ENCODE measurements around the gene C1QTNF12.

The C1QTNF12 gene

DNA sequence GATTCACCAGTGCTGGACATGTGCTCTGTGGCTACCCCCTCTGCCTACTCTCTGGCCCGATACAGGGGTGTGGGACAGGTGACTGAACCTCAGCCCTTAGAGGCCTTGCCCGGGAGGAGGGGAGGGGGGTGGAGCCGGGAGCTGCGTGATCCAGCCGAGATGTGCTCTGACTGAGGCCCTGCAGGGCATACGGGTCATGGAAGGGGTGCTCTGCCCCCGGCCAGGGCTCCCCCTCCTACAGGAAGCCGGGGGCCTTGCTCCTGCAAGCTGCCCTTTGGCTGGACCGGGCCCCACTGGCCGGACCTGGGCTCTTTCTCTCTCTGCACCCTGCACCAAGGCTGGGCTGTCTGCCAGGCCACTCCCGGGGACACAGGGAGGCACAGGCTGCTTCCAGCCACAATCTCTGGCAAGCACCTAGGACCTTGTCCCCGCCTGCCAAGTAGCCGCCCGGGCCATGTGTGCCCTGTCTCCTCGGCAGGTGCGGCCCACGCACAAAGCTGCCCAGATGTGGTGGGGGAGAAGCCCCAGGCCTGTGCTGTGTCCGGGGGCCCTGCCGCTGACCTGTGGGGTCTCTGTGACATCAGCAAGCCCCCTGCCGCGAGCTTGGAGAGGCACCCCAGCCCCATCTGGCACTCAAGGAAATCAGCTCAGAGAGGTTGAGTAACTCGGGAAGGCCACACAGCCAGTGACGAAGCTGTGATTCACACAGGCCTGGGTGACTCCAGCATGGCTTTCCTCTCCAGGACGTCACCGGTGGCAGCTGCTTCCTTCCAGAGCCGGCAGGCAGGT lies 35.2 kb upstream of the C1QTNF12 start:
- no peak for DNase-seq (ENCODE audit: low spot score)

DNA sequence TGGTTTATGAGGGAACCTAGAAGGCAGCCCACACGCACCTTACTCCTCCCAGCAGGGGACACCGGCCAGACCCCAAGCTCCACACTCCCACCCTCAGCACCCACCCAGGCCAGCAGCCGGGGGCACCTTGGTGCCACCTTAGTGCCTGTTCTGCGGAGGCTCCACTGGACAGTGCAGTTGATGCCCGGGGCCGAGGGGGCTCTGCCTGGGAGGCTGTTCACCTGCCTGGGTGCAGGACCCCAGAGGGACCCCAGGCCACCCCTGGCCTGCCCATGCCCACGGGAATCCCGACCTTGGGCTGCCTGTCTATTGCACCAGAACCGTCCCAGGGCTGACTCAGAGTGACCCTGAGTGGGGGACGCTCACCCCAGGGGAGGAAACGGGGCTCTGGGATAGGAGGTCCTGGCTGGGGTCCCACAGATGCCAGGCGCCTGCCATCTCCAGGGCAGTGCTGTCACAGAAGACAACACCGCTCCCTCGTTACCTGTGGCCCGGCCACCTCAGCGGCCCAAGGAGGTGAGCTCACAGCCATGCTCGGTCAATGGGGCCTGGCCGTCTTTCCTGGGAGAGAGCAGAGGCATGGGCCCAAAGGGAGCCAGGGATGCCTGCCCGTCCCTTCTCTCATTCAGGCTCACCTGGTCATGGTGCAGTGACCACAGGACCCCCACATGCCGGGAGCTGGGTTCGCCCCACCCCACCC lies 34.4 kb upstream of the C1QTNF12 start:
- no peak for DNase-seq (ENCODE audit: low spot score)

DNA sequence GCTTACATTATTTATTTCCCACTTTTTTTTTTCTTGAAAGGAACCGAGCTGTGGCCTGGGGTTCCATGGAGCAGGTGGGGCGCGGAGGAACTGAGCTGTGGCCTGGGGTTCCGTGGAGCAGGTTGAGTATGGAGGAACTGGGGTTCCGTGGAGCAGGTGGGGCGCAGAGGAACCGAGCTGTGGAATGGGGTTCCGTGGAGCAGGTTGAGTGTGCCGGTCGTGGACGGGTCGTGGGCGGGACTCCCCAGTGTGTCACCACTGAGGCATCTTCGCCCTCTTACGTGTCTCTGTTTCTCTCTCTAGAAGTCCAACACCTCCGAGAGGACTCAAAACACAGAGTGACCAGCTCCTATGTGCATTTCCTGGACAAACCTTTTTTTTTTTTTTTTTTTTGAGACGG lies 32.5 kb upstream of the C1QTNF12 start:
- DNase-seq (ENCODE audit: low spot score): no peak

DNA sequence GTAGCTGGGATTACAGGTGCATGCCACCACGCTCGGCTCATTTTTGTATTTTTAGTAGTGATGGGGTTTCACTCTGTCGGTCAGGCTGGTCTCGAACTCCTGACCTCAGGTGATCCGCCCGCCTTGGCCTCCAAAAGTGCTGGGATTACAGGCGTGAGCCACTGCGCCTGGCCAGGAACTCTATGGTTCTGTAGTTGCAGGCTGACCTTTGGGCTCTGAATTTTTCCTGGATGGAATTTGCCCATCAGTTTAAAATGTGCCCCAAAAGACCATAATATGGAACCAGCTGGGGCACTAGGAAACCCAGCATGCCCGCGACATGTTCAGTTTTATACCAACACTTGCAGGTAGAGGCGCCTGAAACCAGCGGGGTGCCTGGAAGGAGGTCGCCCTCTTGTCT lies 32.1 kb upstream of the C1QTNF12 start:
- no peak for DNase-seq (ENCODE audit: low spot score)

DNA sequence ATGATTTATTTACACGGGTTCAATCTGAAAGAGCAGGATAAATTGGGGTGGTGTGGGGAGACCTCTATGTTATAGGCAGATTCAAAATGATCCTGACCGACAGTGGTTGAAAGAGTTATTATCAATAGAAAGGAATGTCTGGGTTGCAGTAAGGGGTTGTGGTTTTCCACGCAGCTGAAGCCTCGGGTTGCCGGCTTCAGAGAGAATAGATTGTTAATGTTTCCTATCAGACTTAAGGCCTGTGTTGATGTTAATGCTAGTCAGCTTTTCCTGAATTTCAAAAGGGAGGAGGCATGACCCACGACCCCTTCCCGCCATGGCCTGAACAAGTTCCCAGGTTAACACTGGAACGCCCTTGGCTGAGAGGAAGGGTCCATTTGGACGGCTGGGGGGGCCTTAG lies 29.3 kb upstream of the C1QTNF12 start:
- DNase-seq (ENCODE audit: low spot score): no peak

DNA sequence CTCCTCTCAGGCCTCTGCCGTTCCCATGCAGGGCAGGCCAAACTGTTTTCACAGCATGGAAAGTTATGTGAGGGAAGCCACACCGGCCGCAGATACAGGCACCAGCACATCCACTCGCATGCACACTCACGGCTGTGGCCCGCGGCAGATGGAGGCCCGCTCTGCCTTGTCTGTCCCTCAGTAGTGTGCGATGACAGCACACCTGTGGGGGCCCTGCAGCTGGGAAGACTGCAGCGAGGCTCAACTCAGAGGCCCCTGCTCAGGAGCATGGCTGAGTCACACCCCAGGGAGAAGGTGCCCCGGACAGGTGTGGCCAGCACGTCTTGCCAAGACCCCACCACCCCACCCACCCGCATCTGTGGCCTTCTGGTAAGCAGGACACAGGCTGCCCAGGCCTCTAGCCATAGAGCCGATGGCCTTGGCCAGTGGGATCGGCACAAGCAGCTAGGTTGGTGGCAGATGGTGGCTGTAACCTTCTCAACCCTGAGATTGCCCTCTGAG lies 28.5 kb upstream of the C1QTNF12 start:
- no peak for DNase-seq (ENCODE audit: low spot score)

DNA sequence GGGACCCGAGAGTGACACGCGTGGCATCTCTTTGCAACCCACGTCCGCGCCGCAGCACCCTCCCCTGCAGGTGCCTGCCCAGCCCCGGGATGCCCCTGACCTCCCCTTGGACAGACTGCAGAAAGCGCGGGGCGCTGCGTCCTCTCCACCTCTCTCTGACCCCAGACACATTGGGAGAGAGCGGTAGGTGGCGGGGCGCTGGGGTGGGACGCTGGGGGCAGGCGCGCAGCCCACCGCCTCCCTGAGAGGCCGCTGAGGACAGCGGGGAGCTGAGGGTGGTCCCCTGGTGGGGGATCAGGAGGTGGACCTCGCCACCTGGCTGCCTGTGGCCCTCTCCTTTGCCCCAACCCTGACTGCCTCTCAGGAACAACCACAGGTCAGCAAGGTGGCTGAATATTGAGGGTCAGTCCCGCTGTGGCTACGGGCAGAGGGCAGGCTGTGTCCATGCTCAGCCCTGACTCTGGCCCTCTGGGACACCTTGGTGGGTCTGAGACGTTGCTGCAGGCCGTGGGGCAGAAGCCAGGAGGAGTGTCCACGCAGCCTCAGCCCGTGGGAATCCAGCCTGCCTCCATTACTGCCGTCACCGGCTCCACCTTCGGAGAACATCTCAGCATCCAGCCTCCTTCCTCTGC lies 27.9 kb upstream of the C1QTNF12 start:
- no peak for DNase-seq (ENCODE audit: low spot score)

DNA sequence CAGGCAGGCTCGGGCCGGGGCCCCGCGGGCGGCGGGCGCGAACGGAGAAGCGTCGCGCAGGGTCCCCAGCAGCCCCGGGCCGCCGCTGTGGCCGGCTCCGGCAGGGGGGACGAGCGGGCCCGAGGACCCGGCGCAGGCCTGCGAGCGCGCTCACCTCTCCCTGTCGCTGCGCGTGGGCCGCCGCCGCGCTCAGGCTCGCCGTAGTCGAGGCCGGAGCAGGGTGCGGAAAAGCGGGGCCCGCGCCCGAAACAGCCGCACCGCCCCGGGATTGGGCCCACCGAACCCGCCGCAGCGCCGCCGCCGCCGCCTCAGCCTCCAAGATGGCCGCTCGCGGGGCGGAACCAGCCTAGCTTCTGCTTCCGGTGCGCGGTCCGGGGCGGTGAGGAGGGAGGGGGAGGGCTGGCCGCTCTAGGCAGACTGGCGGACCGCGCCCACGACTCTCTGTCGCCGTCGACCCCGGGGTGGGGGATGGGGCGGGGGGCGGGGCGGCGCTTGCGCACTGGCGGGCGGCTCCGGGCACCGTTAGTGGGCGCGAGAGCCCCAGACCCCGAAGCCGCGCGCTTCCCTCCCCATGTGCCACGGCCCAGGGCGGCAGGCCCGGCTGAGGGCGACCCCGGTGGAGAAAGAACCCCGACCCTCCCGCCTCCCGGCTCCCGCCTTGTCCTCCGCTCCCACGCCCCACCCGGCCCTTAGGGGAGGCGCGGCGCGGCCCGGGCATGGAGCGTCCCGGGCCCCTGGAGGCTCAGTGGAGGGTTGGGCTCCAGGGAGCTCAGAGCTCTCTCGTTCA lies 27.2 kb upstream of the C1QTNF12 start, which contains the start of gene UBE2J2:
TSS of gene UBE2J2 (minus strand) at position 343 of the 787 bp plus-strand sequence. CDS start 5,862 bp downstream, outside the sequence.
- peak; percentile 97 for DNase-seq (ENCODE audit: low spot score)

DNA sequence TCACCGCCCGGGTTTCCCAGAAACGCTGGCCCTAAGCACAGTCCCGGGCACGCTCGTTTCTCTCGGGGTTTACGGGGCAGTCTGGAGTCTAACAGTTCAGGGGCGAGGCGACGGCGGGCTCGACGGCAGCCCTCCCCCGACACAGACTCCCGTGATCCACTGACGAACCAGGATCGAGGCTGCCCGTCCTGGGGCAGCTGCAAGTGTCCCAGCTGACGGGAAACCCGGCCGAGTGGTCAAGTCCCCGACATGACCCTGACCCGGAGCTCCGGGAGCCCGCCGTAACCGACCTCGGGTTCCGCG lies 26.6 kb upstream of the C1QTNF12 start:
- DNase-seq (ENCODE audit: low spot score): no peak

DNA sequence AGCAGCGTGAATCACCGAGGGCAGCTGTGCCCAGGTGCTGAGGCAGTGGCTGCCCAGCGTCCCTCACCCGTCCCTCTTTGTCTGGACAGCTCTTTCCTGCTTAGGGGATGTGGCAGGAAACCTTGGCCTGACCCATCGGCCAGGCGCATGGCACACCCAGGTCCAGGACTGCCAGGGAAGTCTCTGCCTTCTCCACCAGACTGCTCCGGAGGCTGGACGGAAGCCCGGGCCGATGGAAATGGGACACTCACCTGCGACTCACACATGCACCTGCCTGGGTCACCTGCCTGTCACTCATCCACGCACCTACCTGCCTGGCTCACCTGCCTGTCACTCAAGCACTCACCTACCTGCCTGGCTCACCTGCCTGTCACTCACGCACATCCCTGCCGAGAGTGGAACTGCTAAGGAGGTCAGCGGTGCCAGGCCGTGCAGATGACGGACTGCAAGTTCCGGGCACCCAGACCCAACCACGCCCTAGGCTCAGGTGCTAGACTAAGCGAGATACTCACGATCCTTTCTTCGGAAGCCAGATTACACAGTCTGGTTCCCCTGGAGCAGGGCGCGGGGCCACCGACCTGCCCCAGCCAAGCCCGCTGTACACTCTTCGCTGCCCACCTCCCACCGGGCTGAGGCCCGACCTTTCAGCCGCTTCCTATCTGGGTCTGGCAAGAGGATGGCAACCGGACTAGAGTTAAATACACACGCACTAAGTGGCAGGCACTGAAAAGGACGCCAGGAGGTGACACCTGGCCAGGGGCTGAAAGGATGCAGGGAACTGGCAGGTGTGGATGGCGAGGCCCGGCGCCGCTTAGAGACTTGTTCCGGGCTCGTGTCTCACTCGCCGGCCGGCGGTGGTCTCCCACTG lies 26.1 kb upstream of the C1QTNF12 start:
- no peak for DNase-seq (ENCODE audit: low spot score)

DNA sequence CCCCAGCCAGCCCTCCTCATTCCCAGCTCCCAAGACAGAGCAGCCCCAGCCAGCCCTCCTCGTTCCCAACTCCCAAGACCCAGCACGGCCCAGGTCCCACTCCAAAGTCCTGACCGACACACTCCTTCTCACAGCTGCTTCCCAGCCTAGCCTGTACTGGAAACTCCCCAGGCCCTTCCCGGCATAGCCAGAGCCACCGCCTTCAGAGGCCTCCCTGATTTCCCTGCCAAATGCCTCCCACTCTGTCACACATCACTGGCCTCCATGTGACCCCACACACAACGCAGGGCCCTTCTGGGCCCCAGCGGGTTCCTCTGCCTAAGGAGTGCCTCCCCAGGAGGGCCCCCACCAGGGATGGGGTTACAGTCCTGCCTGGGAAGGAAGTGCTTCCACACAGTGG lies 24.3 kb upstream of the C1QTNF12 start:
- no peak for DNase-seq (ENCODE audit: low spot score)

DNA sequence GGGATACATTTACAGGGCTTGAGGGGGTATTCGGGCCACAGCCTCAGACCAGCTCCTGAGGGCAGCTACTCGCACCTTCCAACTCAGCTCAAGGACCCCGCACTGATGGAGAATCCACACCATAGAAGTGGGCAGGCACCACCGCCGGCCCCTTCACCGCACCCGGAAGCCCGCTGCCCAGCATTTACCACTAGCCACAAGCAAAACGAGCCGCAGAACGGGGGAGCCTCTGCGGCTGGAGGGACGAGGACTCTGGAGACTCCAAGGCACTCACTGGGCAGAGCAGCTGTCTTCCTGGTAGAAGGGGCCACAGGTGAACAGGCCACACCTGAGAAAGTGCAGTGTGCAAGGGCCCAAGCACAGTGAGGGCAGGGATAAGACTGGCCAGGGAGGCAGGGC lies 21.8 kb upstream of the C1QTNF12 start:
- DNase-seq (ENCODE audit: low spot score): no peak

DNA sequence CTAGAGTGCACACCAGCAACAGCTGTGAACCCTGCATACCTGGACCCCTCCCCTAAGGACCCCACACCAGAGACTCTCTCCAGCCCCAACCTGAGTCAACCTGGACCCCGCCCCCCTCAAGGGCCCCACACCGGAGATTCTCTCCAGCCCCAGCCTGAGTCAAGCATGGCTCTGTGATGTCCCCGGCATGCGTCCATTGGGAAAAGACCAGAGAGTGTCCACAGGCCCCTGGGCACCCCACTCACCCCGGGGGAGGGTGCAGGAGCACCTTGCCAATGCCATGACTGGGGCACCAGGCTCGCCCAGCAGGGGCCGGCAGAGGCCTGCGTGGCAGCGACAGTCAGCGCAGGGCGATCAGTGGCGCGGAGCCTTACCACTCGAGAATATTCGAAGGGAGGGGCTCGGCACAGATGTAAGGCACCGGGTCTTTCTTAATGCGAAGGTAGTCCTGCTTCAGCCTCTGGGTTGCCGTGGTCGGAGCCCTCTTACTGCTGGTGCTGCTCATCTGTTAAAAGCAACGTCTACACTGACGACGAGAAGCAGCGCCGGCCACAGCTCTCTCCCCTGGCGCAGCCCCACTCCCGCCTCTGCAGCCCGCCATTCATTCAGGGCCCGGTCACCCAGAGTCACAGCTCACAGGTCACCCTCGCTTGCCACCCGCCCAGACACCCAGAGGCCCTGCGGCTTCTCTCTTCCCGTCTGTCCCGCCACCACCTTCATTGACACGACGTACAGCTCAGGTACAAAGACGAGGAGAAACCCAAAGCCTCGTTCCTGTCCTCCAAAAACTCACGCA lies 21.2 kb upstream of the C1QTNF12 start:
- no peak for DNase-seq (ENCODE audit: low spot score)

DNA sequence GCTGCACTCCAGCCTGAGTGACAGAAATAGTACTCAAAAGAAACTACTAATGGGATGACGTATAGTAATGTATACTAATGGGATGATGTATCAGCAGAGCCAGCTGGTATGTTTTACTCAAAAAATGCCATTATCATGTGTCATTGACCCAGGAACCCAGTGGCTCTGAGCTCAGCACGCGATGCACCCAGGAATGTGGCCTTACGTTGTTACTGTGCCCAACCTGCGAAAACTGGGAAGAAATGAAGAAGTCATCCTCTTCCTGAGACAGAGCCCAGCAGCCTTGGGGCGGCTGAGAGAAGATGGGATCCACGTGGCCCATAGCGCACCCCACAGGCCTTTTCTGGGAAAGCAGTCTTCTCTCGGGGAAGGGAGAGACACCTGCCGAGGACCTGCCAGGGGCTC lies 18.3 kb upstream of the C1QTNF12 start:
- DNase-seq (ENCODE audit: low spot score): no peak

DNA sequence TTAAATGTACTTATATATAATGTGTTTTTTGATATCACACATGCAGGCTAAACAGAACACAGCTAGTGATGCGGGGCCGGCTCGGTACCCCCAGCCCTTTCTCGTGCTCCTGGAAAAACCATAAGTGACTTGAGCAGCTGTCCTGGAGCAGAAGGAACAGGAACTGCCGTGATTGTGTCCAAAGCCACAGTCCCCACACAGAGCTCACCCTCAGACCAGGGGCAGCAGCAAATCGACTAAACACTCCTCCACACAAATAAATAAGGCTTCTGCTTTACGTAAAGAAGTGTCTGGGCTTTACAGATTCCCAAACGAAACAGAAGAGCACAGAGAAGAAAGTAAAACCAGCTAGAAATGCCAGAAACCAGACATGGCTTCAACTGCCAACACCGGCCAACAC lies 17.5 kb upstream of the C1QTNF12 start:
- DNase-seq (ENCODE audit: low spot score): no peak

DNA sequence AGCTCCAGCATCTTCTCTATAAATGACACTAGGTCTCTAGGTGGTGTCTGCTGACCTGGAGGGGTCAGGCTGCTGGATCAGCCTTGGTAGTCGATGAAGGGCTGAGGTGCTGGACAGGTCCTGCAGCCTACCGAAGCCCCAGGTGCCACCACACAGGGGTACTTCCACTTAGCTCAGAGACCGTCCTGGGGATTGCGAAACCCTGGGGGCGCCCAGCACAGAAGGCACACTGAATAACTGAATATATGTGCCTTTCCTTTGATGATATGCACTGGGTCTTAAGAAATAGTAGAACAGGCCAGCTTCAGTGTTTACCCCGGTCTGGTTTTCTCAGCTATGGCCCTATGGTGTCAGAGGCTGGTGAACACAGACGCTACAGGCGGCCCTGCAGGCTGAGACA lies 16.2 kb upstream of the C1QTNF12 start:
- no peak for DNase-seq (ENCODE audit: low spot score)

DNA sequence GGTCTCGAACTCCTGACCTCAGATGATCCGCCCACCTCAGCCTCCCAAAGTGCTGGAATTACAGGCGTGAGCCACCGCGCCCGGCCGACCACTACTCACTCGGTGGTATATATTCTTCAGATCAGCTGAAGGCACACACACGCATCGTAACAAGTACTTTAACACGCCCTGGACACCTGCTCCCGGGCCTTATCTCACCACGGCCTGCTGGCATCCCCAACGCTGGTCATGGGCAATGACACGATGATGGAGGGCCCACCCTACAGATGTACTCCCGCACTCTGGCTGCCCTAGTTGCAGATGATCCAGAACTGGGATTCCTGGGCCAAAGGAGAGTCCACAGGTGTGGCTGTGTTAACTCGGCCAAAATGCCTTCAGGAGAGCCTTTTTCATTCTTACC lies 15.5 kb upstream of the C1QTNF12 start:
- no peak for DNase-seq (ENCODE audit: low spot score)

DNA sequence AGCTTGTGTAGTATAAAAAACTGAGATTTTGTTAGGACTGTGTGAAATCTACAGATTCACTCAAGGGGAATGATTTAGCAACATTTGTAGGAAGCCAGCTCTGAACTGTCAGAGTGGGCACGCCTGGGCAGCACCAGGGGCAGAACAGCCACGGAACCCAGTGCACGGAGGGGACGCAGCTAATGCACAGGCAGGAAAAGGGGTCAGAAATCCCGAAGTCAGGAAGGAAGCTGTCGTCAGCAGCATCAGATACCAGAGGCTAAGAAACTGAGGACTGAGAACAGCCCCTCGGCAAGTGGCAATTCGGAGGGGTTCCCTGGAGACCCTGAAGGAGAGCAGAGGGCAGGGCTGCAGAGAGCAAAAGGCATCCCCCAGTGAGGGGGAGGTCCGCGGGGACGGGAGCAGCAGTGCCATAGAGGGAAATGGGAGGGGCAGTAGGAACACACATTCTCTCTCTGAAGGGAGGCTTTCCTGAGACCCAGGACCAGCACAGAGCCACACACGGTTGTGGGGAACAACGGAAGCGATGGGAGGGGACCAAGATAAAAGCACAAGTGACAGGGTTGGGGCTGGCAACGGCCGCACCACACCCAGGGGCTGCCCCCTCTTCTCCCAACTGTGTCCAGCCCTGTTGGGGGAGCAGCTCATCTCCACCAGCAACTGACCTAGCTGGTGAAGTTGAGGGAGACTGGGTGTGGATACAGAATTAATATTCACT lies 14.5 kb upstream of the C1QTNF12 start:
- no peak for DNase-seq (ENCODE audit: low spot score)

DNA sequence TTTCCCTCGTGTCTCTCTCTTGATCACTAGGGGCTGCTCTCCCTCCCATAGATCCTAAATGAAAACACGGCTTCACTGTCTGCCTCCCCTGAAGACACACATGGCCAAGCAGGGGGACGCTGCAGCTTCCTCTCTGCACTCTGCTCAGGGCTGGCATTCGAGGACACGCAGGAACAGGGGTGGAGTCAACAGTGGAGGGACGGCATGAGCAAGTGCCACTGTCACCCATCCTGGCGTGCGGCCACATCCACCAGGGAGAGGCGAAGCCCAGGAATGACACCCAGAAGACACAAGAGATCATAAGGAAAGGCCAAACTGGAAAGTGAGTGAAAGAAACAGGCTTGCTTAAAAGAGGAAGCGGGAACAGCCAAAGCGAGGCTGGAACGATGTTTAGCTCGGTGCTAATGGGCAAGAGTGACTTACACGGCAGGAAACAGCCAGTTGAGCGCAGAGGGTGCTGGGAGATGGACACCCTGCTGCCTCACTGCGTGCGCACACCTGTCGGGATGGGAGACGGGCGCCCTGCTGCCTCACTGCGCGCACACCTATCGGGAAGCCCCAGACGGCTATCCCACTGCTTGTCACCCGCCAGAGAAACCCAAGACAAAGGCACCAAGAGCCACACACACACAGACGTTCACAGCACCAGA lies 13.6 kb upstream of the C1QTNF12 start:
- no peak for DNase-seq (ENCODE audit: low spot score)

Measured in HuH-7.5 (cell line).